GM12873 (cell line): ENCODE results near the gene RYR2.

ENCODE experiments used
- TF ChIP-seq, protein P1 (sequence below): IDR thresholded peaks from 2 replicates; pipeline ENCODE4 v1.5.1; 2012; ENCODE audit warnings: low read depth, mild to moderate bottlenecking, moderate library complexity, low read length, control low read depth; ENCODE audit not compliant: insufficient read depth; ENCODE audit errors: missing control alignments

The RYR2 gene

DNA sequence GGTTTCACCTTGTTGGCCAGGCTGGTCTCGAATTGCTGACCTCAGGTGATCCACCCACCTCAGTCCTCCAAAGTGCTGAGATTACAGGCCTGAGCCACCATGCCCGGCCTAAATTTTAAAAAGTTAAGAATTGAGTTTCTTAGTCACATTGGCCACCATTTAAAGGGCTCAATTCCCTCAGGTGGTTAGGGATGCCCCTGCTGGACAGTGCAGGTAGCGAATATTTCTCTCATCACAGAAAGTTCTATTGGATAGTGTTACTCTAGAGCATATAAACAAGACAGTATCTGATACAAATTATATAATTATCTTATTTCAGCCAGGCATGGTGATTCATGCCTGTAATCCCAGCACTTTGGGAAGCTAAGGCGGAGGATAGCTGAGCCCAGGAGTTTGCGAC is 528.5 kb downstream of the RYR2 start:
- TF ChIP-seq, protein P1, sequence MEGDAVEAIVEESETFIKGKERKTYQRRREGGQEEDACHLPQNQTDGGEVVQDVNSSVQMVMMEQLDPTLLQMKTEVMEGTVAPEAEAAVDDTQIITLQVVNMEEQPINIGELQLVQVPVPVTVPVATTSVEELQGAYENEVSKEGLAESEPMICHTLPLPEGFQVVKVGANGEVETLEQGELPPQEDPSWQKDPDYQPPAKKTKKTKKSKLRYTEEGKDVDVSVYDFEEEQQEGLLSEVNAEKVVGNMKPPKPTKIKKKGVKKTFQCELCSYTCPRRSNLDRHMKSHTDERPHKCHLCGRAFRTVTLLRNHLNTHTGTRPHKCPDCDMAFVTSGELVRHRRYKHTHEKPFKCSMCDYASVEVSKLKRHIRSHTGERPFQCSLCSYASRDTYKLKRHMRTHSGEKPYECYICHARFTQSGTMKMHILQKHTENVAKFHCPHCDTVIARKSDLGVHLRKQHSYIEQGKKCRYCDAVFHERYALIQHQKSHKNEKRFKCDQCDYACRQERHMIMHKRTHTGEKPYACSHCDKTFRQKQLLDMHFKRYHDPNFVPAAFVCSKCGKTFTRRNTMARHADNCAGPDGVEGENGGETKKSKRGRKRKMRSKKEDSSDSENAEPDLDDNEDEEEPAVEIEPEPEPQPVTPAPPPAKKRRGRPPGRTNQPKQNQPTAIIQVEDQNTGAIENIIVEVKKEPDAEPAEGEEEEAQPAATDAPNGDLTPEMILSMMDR, result peak; percentile 25

GRCh38 chr1:237574536-237574935 is 532.6 kb downstream of the RYR2 start:
- TF ChIP-seq, protein P1, result no peak

DNA sequence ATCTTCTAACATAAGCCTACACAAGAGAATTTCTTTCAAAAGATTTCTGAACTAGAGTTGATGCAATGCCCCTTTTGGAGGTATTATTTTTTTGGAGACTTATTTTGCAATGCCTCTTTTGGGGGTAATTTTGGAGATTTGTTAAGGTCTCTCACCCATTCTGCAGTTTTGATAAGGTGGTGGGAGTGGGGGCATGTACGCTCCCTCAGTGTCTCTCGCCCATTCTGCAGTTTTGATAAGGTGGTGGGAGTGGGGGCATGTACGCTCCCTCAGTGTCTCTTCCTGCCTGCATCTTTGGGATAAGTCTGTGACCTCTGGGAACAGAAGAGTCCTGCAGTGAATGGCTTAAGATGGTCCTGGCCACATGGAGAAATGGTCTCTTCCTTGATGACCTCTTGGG is 536.6 kb downstream of the RYR2 start:
- TF ChIP-seq, protein P1, result no peak

- TF ChIP-seq, protein P1, result no peak
Observed at GRCh38 chr1:237580726-237581125, 538.7 kb downstream of the RYR2 start.

GRCh38 chr1:237583270-237583669 is 541.3 kb downstream of the RYR2 start:
- TF ChIP-seq, protein P1, result no peak

DNA sequence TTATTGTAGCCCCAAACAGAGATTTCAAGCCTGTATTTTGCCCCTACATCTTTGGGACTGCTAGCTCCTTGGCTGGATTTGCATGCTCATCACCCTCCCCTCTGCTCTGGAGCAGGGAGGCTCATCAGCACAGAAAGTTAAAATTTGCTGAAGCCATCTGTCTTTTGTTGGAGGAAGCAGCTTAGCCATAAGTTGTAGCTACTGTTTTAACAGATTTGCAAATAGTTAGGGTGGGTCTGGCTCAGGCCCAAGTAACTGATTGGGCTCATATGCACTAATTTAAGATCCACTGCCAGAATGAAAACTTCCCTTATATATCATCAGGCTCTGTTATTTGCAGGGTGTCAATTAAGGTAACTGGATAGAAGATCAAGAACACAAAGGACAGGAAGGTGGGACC is 541.8 kb downstream of the RYR2 start:
- TF ChIP-seq, protein P1, result no peak

GRCh38 chr1:237590386-237590785 is 548.4 kb downstream of the RYR2 start:
- TF ChIP-seq, protein P1, result no peak
